SK-N-SH (cell line): ENCODE measurements around the gene POTEH. TPM values are rescaled to one million over a fixed set of nuclear protein-coding genes. Genes with fewer than 3 reads are reported as not detected.
"Not testable (repeated sequence)": the region's sequence is repeated elsewhere in the genome, so short reads cannot be mapped to it uniquely, and the experiment has no call there.

Experiments used
- CTCF ChIA-PET: fragments of 300-600, 350-600 bp; formaldehyde crosslinking; extraction: SDS; loops from one replicate; lab custom pipeline; 2021; lab: Yijun Ruan, JAX
- POLR2A ChIA-PET: fragments of 350-600 bp; sonication (Branson Sonifier 250); formaldehyde crosslinking; extraction: SDS; loops from one replicate; lab custom pipeline; 2020; ENCODE audit warnings: antibody characterized with exemption, inconsistent platforms; lab: Yijun Ruan, JAX
- DNase-seq: peaks from one replicate; pipeline ENCODE4 v3.0.0; 2012
- H2AFZ ChIP-seq: fragments of 200-600 bp; sonication (generic); 2 replicates; pipeline ENCODE4 v1.8.1; 2016; ENCODE audit warnings: antibody characterized with exemption, mild to moderate bottlenecking, low read depth
- H3F3A ChIP-seq: fragments of 200-600 bp; sonication (generic); replicated peaks from 2 replicates; pipeline ENCODE3; 2016; ENCODE audit warnings: antibody characterized with exemption, mild to moderate bottlenecking; ENCODE audit not compliant: insufficient read depth
- H3K27ac ChIP-seq, 2 experiments: fragments of 200-500 bp in 1 of 2; fragments of 200-600 bp in 1 of 2; sonication (Bioruptor generic) in 1 of 2; sonication (generic), shearing (Covaris generic) in 1 of 2; 2 replicates each; pipeline versions ENCODE4 v1.5.1 to v1.6.1; 2014 to 2016; ENCODE audit warnings: low read depth in 2 of 2, inconsistent platforms in 1 of 2, low read length in 1 of 2, mild to moderate bottlenecking in 1 of 2, mixed read lengths in 1 of 2
- H3K27me3 ChIP-seq: fragments of 200-600 bp; sonication (generic), shearing (Covaris generic); 2 replicates; pipeline ENCODE4 v1.6.1; 2016; ENCODE audit warnings: mixed run types; ENCODE audit not compliant: insufficient read depth
- H3K36me3 ChIP-seq, 2 experiments: fragments of 200-500 bp in 1 of 2; fragments of 200-600 bp in 1 of 2; sonication (Bioruptor generic) in 1 of 2; sonication (generic) in 1 of 2; replicated peaks in 1 of 2; 2 replicates each; pipeline versions ENCODE3 to v1.5.1; 2014 to 2016; ENCODE audit warnings: low read length in 1 of 2, mild to moderate bottlenecking in 1 of 2; ENCODE audit not compliant: insufficient read depth in 2 of 2, control insufficient read depth in 1 of 2
- H3K4me1 ChIP-seq, 2 experiments: fragments of 200-500 bp in 1 of 2; fragments of 200-600 bp in 1 of 2; sonication (Bioruptor generic) in 1 of 2; sonication (generic), shearing (Covaris generic) in 1 of 2; 2 replicates each; pipeline versions ENCODE4 v1.5.1 to v1.6.1; 2014 to 2016; ENCODE audit warnings: low read depth in 1 of 2, low read length in 1 of 2, mixed run types in 1 of 2; ENCODE audit not compliant: insufficient read depth in 2 of 2, control insufficient read depth in 1 of 2
- H3K4me2 ChIP-seq: fragments of 200-600 bp; sonication (generic), shearing (Covaris generic); 2 replicates; pipeline ENCODE4 v1.6.1; 2017; ENCODE audit warnings: mixed run types
- H3K4me3 ChIP-seq, 2 experiments: fragments of 200-500 bp in 1 of 2; fragments of 200-600 bp in 1 of 2; sonication (Bioruptor generic) in 1 of 2; sonication (generic), shearing (Covaris generic) in 1 of 2; 2 replicates each; pipeline versions ENCODE4 v1.5.1 to v1.8.1; 2014 to 2016; ENCODE audit warnings: low read depth in 2 of 2, inconsistent platforms in 1 of 2, low read length in 1 of 2, mild to moderate bottlenecking in 1 of 2, mixed read lengths in 1 of 2, moderate library complexity in 1 of 2
- H3K79me2 ChIP-seq: fragments of 200-600 bp; sonication (generic); 2 replicates; pipeline ENCODE4 v1.8.1; 2017; ENCODE audit warnings: mild to moderate bottlenecking; ENCODE audit not compliant: insufficient read depth
- H3K9ac ChIP-seq: fragments of 200-600 bp; sonication (generic); 2 replicates; pipeline ENCODE4 v1.6.1; 2017; ENCODE audit warnings: mixed run types
- H3K9me2 ChIP-seq: fragments of 200-600 bp; sonication (generic); 2 replicates; pipeline ENCODE4 v1.6.1; 2017; ENCODE audit warnings: mixed run types
- H3K9me3 ChIP-seq: fragments of 200-600 bp; sonication (generic); 2 replicates; pipeline ENCODE4 v1.6.1; 2017; ENCODE audit warnings: mixed run types, mild to moderate bottlenecking, moderate library complexity
- H4K20me1 ChIP-seq: fragments of 200-600 bp; sonication (generic); 2 replicates; pipeline ENCODE4 v1.6.1; 2017; ENCODE audit warnings: mild to moderate bottlenecking, mixed run types; ENCODE audit not compliant: insufficient read depth
- POLR2AphosphoS5 ChIP-seq: IDR thresholded peaks from 2 replicates; pipeline ENCODE4 v1.6.1; 2012; ENCODE audit warnings: low read depth, low read length
- TAF1 ChIP-seq: IDR thresholded peaks from 2 replicates; pipeline ENCODE4 v1.6.1; 2012; ENCODE audit warnings: low read depth, mild to moderate bottlenecking, low read length, moderate library complexity, borderline replicate concordance
- WGBS: methylation state at CpG from one replicate; pipeline ENCODE4 v1.1.6; 2017; ENCODE audit warnings: low lambda C conversion rate; 5-methylcytosine and 5-hydroxymethylcytosine counted together
- polyA plus RNA-seq, 3 experiments: library from polyadenylated mRNA; depleted of rRNA; stranded (reverse); fragments of >200 nt; gene quantifications; 2 replicates each; pipeline ENCODE4 v1.2.3, GENCODE V29; 2012
- TF ChIP-seq, protein P1 (sequence below): IDR thresholded peaks from 2 replicates; pipeline ENCODE4 v1.6.1; 2012; ENCODE audit warnings: mild to moderate bottlenecking, low read depth, low read length, moderate library complexity

POTEH gene
- 1.3 TPM in 2 replicates for polyA plus RNA-seq (2012; rRNA removed)
- 0.09 and 0.17 TPM in 2 replicates for polyA plus RNA-seq (2012; cell fraction: cytosol; rRNA removed)
- polyA plus RNA-seq (2012; cell fraction: nucleus; rRNA removed): 6.0 and 10.2 TPM in 2 replicates

GRCh38 chr22:15689749-15690125, at the start of gene POTEH:
Gene POTEH (plus strand): TSS chr22:15690026. CDS start chr22:15690078, 52 bp downstream.
- POLR2A ChIA-PET, H3K27ac ChIP-seq: not testable (repeated sequence)

GRCh38 chr22:15642288-15642861, 47.5 kb upstream of the POTEH start:
- CTCF ChIA-PET, POLR2A ChIA-PET, H3K36me3 ChIP-seq, H3K9me2 ChIP-seq, H3K9ac ChIP-seq, H3K27ac ChIP-seq: not testable (repeated sequence)
- WGBS: 17% methylated on average over 5 of the region's 19 CpGs
- TF ChIP-seq POLR2AphosphoS5 (peak; percentile 65), TAF1 (peak; percentile 52; the same call in 1 of the 2 replicates)
- TF ChIP-seq, all 33 proteins: peak for 2; not testable (repeated sequence) for 31
- H3K79me2 ChIP-seq, H3K27me3 ChIP-seq, H4K20me1 ChIP-seq, H3K4me2 ChIP-seq, DNase-seq, H3K4me1 ChIP-seq, H3K9me3 ChIP-seq, H2AFZ ChIP-seq, H3F3A ChIP-seq: not testable (repeated sequence)
- H3K4me3 ChIP-seq: peak overlapping the region in 1 of 2 experiments; percentile 24; a peak in 1 of 4 replicates

More at GRCh38 chr22:15689749-15690125, at the start of gene POTEH:
- DNase-seq, H3K9me2 ChIP-seq, H3K36me3 ChIP-seq, H3K27me3 ChIP-seq, H3K4me1 ChIP-seq, H3F3A ChIP-seq, H3K4me2 ChIP-seq, H3K79me2 ChIP-seq, H3K9me3 ChIP-seq, H3K4me3 ChIP-seq, CTCF ChIA-PET, H3K9ac ChIP-seq, H2AFZ ChIP-seq, H4K20me1 ChIP-seq: not testable (repeated sequence)
- WGBS: 56% methylated on average over 6 of the region's 11 CpGs

GRCh38 chr22:15651954-15652353, 37.9 kb upstream of the POTEH start:
- H3K4me1 ChIP-seq, H3F3A ChIP-seq, H3K9me2 ChIP-seq, H3K4me2 ChIP-seq, H4K20me1 ChIP-seq, H3K79me2 ChIP-seq, H2AFZ ChIP-seq, H3K27me3 ChIP-seq, H3K4me3 ChIP-seq, H3K27ac ChIP-seq, H3K9me3 ChIP-seq, CTCF ChIA-PET, H3K9ac ChIP-seq, POLR2A ChIA-PET, DNase-seq, H3K36me3 ChIP-seq: not testable (repeated sequence)
- TF ChIP-seq, protein P1, sequence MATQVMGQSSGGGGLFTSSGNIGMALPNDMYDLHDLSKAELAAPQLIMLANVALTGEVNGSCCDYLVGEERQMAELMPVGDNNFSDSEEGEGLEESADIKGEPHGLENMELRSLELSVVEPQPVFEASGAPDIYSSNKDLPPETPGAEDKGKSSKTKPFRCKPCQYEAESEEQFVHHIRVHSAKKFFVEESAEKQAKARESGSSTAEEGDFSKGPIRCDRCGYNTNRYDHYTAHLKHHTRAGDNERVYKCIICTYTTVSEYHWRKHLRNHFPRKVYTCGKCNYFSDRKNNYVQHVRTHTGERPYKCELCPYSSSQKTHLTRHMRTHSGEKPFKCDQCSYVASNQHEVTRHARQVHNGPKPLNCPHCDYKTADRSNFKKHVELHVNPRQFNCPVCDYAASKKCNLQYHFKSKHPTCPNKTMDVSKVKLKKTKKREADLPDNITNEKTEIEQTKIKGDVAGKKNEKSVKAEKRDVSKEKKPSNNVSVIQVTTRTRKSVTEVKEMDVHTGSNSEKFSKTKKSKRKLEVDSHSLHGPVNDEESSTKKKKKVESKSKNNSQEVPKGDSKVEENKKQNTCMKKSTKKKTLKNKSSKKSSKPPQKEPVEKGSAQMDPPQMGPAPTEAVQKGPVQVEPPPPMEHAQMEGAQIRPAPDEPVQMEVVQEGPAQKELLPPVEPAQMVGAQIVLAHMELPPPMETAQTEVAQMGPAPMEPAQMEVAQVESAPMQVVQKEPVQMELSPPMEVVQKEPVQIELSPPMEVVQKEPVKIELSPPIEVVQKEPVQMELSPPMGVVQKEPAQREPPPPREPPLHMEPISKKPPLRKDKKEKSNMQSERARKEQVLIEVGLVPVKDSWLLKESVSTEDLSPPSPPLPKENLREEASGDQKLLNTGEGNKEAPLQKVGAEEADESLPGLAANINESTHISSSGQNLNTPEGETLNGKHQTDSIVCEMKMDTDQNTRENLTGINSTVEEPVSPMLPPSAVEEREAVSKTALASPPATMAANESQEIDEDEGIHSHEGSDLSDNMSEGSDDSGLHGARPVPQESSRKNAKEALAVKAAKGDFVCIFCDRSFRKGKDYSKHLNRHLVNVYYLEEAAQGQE: peak; percentile 68; the same call in 1 of the 2 replicates
- 13% methylated on average over 6 of the region's 7 CpGs for WGBS

DNA sequence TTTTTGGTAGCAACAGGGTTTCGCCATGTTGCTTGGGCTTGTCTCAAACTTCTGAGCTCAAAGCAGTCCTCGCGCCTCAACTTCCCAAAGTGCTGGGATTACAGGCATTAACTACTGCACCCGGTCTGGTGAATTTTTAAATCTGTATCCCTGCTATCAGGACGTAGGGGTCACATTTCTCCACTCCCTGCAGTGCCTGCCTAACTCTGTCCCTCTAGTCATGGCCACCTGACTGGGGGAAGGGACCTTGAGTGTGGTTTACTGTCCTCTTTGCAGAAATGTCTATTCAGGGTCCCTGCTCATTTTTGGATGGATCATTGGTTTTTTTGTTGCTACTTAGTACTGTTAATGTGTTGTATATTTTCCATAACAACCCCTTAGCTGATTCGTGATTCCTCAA, 37.1 kb upstream of the POTEH start:
- H3K4me2 ChIP-seq, H3K9me2 ChIP-seq, POLR2A ChIA-PET, H3K9ac ChIP-seq, CTCF ChIA-PET, DNase-seq, H3F3A ChIP-seq, H4K20me1 ChIP-seq, H3K9me3 ChIP-seq, H3K4me3 ChIP-seq, H2AFZ ChIP-seq, H3K4me1 ChIP-seq, H3K27ac ChIP-seq, H3K27me3 ChIP-seq, H3K79me2 ChIP-seq, H3K36me3 ChIP-seq: not testable (repeated sequence)
- 15% methylated on average over 1 of the region's 6 CpGs for WGBS

DNA sequence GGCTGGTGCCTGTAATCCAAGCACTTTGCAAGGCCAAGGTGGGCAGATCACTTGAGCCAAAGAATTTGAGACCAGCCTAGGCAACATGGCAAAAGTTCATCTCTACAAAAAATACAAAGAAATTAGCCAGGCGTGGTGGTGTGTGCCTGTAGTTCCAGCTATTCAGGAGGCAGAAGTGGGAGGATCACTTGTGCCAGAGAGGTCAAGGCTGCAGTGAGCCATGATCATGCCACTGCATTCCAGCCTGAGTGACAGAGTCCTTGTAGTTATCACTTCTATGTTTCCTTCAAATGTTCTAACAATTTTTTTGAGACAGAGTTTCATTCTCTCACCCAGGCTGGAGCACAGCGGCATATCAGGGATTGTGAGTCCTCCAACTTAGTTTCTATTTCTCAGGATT, 36.6 kb upstream of the POTEH start:
- H3K9me2 ChIP-seq, H3K4me3 ChIP-seq, H3K27me3 ChIP-seq, POLR2A ChIA-PET, H3K4me1 ChIP-seq, H3K36me3 ChIP-seq, H2AFZ ChIP-seq, H4K20me1 ChIP-seq, DNase-seq, H3K79me2 ChIP-seq, CTCF ChIA-PET, H3K9ac ChIP-seq, H3F3A ChIP-seq, H3K27ac ChIP-seq, H3K4me2 ChIP-seq, H3K9me3 ChIP-seq: not testable (repeated sequence)
- 34% methylated on average over 2 of the region's 2 CpGs for WGBS
